ENCODE data around the gene PTPN4.

DNA sequence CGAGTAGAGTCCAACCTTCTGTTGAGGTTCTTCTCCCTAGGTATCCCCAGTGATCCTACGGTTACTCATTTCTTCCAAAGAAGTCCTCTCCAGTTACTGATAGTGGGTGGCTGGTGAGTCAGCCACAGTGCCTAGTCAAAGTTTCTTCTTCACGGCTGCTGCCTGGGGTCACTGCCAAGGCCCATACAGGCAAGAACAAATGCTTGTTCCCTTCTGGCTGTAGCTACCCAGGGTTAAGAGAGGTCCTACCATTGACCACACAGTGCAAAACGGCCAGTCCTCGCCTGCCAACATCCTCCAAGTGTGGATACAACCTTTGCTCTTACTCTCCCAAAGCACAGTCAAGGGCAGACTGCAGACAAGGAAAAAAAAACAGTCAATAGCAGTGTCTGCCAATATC, 2.9 kb upstream of the PTPN4 start:
- TF ChIP-seq, protein P1, sequence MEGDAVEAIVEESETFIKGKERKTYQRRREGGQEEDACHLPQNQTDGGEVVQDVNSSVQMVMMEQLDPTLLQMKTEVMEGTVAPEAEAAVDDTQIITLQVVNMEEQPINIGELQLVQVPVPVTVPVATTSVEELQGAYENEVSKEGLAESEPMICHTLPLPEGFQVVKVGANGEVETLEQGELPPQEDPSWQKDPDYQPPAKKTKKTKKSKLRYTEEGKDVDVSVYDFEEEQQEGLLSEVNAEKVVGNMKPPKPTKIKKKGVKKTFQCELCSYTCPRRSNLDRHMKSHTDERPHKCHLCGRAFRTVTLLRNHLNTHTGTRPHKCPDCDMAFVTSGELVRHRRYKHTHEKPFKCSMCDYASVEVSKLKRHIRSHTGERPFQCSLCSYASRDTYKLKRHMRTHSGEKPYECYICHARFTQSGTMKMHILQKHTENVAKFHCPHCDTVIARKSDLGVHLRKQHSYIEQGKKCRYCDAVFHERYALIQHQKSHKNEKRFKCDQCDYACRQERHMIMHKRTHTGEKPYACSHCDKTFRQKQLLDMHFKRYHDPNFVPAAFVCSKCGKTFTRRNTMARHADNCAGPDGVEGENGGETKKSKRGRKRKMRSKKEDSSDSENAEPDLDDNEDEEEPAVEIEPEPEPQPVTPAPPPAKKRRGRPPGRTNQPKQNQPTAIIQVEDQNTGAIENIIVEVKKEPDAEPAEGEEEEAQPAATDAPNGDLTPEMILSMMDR (conservative IDR thresholded peaks at IDR 0.05 in 1 of 2, IDR thresholded peaks at IDR 0.05 in 1 of 2; ENCODE audit: low read depth in 1 of 2, low read length in 2 of 2): no peak
- no peak for TF ChIP-seq EZH2 (IDR thresholded peaks at IDR 0.05; ENCODE audit: low read length, missing control alignments)
